GM19324 (cell line): ENCODE measurements around the gene LFNG.
"Not testable (repeated sequence)": the region's sequence is repeated elsewhere in the genome, so short reads cannot be mapped to it uniquely, and the experiment has no call there.

Experiments
- ATAC-seq: cut with Tn5 transposase; IDR thresholded peaks from one replicate; pipeline ENCODE4 v1.9.1; 2021; ENCODE audit warnings: mild to moderate bottlenecking, moderate library complexity; ENCODE audit not compliant: unreplicated experiment, low FRiP score

The LFNG gene

DNA sequence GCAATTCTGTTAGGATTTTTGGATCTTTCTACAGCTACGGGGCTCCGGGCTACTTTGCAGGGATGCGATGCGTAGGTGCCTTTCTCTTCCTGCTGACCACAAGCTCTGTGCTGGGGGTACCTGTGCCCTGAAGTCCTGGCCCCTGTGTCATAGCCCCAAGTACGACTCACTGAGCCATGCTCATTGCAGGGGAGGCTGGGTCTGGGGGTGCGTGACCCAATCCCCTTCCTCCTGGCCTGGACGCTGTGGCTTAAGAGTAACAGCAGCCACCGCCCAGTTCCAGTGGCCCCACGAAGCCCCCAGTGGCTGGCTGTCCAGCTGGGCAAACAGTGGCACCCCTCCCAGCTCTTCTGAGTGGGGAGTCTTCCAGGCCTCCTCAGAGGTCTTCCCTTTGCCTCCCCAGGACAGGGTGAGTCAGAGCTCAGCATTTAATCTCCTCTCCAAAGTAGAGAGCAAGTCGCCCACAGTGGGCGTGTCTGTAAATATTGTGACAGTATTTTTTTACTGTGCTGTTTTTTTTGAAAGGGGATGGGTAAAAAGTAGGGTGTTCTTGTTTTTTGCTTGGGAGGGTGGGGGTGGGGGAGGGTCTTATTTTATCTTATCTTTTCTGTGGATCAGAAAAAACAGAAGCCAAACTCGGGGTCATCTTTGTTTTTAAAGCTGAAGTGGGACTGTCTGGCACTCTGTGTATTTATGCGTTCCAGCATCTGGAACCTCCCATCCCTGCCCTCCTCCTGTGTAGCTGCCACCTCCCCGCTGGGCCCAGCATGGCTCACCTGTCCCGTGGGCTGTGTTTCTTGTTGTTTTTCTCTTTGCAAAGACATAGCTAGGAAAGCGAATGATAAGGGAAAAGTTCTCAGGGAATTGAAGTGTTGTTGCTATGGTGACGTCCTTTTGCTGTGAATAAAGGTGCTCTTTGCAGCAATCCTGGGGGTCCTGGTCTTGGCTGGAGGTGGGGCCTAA, 8.2 kb downstream of the LFNG start:
- no peak for ATAC-seq

DNA sequence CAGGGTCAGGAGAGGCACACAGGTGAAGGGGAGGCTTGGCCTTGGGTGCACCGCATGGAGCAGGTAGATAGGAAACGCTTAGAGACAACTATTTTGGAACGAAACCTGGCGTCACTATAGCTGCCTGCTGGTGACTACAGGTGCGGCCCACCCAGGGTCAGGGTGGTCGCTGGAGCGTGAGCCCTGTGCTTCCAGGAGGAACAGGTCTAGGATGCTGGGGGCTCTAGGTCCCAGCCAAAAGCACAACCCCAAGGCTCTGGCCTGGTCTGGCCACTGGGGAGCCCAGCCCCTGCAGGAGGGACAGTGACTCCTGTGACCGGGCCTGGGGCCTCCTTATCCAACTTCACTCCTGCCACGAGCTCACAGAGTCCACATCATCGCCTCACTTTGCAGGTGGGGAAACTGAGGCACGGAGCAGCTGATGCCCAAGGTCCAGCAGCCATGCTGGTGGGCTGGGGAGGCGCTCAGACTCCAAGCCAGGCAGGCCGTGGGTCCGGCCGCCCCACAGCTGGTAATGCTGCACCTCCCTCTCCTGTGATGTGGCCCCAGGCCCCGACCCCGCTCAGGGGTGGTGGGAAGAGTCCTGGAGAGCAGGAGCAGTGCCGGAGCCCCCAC, 9.0 kb downstream of the LFNG start:
- no peak for ATAC-seq

DNA sequence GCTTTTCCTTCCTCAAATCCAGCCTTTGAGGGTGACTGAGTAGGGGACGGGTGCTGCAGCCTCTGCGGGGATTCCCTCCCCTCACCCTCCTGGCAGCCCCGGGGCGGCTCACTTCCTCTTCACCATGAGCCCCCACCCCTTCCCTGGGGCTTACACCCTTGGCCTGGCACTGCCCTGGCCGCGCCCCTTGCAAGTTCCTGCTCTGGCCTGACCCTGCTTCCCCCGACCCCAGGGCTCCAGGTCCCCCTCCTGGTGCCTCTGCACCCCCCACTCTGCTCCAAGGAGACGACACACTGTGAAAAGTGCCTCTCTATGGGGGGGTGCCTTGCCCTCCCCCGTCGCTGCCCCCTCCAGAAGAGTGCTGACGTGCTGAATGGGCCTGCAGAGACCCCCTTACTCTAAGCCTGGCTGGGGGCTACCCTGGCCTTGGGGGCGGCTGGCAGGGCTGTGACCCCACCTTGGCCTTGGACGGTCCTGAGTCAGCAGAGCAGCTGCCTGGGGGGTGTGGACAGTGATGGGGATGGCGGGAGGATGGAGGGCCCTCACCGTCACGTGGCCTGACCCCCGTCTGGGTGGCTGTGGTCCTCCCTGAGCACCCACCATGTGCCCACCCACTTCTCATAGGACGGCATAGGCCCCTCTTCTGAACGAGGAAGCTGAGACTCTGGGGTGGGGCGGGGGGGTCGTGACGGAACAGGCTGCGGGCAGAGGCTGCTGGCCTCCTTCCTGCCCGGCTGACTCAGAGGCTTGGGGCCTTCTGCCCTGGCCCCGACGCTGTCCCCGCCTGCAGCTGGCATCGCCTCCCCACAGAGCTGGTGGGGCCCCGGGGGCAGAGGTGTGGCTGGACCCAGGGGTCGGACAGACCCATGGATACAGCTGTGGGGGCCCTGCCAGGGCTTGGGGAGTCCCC, 9.8 kb downstream of the LFNG start:
- no peak for ATAC-seq

DNA sequence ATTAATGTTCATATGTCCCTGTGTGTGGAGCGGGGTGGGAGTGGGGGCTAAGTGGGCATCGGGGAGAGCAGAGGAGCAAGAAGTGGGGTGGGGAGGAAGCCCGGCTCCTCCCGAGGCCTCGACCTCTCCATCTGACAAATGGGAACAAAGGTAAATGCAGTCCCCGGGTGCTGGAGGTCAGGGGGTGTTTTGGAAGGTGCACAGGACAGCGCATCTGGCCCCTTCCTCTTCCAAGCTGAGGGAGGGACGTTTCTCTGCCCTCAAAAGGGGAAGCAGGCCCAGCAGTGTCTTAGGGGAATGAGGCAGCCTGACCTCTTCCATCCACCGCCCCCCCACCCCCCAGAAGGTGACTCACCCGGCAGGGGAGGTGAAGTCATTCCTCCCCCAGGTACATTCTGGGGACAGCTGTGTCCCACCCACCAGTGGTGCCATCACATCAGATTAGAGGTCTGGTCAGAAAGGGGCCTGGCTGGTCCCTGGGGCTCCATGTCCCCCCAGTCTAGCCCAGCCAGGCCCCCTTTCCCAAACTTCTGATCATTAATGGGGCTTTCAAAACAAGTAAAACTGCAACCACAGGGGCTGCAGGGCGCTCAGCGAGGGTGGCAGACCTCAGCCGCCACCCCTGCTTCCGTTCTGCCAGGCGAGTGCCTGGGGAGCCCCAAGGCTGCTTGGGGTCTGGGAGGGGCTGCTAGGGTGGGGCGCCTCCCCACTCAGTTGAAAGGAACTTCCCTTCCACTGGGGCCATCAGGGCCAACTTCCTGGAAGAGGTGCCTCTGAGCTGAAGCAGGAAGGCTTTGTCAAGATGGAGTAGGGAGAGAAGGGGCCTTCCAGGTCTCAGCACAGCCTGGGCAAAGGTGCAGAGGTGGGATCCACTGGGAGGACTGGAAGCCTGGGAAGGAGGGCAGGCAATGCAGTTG, 10.8 kb downstream of the LFNG start:
- ATAC-seq = no peak

DNA sequence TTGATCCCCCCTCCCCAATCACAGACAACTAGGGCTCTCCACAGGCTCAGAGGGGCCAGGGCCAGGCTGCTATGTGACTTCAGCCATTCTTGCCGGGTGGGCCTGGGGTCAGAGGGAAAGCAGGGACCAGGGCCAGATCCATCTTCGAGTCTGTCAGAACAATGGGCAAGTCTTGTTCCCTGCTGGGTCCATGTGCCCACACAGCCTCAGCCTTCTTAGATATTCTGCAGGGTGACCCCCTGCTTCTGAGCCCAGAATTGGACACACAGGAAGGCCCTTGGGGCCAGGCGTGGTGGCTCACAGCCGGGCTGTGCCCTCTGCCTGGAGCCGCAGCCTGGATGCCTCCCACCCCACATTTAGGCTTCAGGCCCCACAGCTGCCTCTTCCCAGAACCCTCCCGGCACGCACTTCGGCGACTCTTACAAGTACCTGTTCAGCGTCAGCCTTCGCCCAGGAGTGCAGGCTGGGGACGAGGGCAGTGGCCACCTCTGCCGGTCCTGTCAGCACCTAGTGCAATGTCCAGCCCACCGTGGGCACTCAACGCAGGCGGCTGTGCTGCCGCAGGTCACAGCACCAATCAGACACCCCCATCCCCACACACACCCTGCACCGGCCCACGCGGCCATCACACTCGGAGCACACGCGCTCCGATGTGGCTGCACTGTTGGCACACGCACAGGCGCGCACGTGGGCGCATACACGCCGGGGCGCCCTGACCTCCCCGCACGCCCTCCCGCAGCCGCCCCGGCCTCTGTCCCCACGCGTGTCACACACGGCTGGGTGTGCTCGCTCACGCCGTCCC, 11.6 kb downstream of the LFNG start:
- not testable (repeated sequence) for ATAC-seq

DNA sequence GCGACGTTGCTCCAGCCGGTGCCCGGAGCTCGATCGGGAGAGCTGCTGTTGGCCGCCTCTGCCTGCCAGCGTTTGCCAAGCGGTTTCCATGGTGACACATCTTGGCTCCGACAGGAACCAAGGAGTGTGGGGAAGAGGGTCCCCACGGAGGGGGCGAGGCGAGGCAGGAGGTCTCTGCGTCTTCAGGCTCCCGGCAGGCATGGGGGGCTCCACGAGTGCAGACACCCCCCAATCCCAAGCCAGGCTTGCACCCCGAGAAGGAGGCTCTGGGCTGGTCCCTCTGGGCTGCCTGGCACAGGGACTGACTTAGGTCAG, 12.2 kb downstream of the LFNG start:
- ATAC-seq = not testable (repeated sequence)

DNA sequence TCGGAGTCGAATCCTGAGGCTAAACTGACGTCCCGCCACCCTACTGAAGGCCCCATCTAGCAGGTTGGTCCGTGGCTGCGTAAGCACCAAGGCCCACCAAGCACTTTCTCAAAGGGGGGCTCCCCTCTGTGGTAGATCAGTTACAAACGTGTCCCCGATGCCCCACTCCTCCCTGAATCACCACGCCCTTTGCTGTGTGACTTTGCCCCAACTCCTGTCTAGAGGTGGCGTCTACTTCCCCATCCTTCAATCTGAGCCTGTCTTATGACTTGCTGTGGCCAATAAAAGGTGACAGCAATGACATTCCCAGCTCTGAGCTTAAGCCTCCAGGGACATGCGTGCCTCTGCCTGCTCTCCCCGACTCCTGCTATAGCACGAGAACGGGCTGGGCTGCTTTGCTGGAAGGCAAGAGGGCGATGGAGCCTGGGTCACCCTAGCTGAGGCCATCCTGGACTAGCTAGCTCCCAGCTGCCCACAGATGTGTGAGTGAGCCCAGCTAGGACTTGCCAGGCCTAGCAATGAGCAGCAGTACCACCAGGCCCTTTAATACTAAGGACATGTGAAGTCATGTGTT, 12.7 kb downstream of the LFNG start:
- ATAC-seq = not testable (repeated sequence)

DNA sequence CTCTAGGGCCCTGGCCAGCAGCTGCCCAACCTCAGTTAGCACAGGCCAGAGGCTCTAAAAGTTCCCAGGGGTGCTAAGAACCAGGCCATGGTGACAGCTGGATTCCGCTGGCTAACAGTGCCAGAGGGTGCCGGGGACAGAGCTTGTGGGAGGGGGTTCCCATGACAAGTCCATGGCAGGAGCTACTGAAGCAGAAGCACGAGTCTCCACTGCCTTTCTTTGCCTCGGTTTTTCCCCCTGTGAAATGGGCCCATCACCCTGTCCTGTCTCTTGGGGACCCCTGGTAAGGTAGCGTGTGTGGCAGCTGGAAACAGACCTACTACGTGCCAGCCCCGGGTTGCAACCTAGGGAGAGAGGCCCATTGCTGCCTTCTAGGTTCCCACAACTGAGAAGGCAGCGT, 13.2 kb downstream of the LFNG start:
- not testable (repeated sequence) for ATAC-seq

DNA sequence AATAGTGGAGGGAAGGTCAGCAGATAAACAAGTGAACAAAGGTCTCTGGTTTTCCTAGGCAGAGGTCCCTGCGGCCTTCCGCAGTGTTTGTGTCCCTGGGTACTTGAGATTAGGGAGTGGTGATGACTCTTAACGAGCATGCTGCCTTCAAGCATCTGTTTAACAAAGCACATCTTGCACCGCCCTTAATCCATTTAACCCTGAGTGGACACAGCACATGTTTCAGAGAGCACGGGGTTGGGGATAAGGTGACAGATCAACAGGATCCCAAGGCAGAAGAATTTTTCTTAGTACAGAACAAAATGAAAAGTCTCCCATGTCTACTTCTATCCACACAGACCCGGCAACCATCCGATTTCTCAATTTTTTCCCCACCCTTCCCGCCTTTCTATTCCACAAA, 14.0 kb downstream of the LFNG start:
- not testable (repeated sequence) for ATAC-seq

DNA sequence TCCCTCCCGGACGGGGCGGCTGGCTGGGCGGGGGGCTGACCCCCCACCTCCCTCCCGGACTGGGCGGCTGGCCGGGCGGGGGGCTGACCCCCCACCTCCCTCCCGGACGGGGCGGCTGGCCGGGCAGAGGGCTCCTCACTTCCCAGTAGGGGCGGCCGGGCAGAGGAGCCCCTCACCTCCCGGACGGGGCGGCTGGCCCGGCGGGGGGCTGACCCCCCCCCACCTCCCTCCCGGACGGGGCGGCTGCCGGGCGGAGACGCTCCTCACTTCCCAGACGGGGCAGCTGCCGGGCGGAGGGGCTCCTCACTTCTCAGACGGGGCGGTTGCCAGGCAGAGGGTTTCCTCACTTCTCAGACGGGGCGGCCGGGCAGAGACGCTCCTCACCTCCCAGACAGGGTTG, 14.6 kb downstream of the LFNG start:
- ATAC-seq = not testable (repeated sequence)

DNA sequence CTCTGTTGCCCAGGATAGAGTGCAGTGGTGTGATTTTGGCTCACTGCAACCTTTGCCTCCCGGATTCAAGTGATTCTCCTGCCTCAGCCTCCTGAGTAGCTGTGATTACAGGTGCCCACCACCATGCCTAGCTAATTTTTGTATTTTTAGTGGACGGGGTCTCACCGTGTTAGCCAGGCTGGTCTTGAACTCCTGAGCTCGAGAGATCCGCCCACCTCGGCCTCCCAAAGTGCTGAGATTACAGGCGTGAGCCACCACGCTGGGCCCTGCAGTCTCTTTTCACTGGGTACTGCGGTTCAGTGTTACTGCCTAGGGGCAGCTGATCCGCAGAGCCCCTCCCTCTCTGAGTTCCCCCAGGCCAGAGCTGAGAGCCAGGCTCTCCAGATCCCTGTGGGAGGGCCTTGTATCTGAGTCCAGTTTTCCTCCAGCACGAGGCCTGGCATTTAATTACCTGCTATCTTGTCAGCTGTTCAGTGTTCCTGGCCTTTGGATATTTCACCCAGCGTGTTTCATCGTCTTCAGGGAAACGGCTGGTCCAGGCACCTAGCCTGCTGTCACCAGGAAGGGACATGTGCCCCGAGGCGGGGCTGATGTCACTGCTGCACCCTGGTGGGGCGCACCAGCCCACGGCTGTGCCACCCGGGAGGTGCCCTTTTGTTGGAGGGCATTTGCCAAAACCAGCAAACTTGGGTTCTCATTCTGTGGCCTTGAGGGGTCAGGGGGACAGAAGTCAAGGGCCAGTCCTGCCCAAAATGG, 16.5 kb downstream of the LFNG start:
- ATAC-seq = not testable (repeated sequence)

DNA sequence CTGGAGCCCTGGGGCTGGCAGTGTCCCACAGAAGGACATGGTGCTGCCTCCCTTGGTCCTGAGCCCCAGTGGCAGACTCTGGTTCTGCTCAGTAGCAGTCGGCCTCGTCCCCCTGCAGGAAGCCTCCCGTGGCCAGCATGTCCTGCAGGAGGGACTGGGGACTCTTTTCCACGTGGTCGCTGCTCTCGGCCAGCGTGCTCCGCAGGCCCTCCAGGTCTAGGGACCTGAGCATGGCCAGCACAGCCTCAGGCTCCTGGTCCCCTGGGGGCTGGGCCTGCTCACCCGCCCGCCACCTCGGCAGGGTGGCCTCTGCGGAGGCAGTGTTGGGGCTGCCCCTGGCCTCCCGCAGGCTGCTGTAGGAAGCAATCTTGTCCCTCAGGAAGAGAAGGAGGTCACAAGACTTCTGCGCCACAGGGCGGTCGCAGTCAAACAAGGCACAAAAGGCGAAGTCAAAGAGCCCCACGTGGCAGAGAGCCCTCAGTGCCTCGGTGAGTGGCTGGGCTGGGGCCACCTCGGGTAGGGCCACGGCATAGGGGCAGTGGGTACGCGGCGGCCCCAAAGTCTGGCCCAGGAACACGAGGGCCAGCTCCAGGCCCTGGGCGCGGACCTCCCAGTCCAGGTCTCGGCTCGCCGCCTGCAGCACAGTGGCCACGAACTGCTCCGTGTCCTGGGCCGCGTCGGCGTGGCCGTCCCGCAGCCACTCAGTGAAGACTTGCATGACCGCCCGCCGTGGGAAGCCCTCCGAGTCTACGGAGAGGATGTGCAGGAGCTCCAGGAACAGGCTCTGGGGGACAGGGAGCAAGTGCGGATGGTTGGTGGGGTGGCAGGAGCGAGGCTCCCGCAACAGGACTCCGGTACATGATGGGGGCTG, 18.6 kb downstream of the LFNG start:
- ATAC-seq = no peak

DNA sequence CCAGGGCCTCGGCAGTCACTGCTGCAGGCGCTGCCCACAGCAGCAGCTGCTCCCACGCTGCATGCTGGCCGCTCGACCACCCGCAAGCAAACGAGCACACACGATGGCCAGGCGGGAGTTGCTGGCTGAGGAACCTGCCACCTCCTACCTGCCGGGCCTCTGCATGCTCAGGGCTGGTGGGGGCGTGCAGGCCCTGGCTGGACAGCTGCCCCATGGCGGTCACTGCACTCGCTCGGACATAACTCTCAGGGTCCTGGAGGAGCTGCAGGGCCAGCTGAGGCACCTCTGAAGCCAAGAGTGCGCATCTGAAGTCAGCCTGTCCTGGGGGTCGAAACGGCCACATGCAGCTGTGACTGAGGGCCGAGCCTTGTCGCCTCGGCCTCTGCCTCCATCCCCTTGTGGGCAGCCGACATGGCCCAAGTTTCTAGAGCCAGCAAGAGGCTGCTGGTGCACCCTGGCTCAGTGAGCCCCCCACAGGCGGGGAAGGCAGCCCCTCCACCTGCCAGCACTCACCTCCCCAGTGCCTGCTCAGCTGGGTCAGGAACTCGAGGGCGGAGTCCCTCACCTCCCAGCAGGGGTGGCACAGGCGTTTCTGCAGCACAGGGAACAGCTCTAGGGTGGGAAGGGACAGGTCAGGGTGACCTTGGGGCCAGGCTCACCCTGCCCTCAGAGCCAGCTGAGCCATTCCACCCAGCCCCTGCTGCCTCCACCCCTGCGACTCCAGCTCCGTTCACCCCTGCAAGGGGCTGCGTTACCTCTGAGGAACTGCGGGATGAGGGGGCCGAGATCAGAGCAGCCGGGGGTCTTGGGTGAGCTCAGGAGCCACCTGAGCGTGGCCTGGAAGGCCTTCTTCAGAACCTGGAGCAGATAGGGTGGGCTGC, 19.7 kb downstream of the LFNG start:
- ATAC-seq = no peak

DNA sequence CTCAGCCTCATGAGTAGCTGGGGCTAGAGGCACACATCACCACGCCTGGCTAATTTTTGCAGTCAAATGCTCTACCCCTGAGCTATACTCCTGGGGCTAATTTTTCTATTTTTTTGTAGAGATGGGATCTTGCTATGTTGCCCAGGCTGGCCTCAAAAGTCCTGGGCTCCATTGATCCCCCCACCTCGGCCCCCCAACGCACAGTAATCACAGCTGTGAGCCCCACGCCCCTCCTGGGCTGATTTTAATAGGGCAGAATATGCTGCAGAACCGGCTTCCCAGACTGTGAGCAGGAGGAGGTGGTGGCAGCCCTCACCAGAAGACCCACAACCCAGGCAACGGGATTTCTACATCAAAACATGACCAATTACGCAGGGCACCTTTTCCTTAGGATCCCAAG, 20.6 kb downstream of the LFNG start:
- no peak for ATAC-seq

DNA sequence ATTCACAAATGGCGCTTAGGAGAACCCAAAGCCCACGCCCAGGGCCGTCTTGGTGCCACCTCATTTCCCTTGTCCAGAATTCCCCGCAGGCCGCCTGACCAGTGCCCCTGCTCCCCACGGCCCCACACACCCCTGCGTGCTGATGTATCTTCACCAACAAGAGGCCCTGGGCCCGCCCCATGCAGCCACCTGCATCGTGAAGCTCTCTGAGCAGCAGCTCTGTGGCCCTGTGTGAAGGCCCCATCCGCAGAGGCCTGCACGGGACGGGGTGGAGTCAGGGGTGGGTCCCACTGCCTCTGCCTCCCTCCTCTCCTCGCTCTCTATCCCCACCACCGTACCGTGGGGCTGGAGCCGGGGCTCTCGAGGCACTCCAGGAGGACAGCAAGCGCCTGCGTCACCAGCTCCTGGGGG, 21.1 kb downstream of the LFNG start:
- no peak for ATAC-seq

DNA sequence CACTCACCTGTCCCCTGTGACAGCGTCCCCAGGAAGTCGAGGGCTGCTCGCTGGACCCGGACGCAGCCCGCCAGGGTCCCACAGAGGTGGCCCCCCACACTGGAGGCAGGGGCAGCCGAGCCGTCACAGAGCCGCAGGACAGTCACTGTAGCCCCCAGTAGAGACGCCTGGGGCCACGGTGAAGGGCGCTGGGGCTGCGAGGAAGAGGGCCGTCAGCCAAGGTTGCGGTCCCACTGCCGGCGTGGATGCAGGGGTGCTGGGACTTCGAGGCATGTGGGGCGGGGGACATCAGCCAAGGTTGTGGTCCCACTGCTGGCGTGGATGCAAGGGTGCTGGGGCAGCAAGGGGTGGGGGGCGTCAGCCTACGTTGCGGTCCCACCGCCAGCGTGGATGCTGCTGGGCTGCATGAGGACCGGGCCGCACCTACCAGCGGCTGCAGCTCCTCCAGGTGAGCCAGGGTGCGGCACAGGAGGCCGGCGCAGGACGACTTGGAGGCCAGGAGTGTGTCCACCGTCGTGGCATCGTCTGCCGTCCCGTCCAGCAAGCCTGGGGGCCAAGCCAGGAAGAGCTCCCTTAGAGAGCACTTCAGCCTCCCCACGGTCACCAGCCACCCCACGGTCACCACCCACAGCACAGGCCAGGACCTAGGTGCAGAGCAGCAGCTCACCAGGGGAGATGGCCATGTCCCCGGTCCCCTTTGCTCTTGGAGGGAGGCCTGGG, 21.9 kb downstream of the LFNG start:
- ATAC-seq = no peak
